Measurements from ENCODE around the gene SPTSSB. TPM values are rescaled to one million over a fixed set of nuclear protein-coding genes. Genes with fewer than 3 reads are reported as not detected.

Gene SPTSSB
- total and polyA plus RNA-seq, 2 experiments from 2014 or later, result 5.0 to 6.9 TPM

- H3K27me3 ChIP-seq, result no peaks in the 10 kb centered on the region
- H3K9me3 ChIP-seq (ENCODE audit: low read depth), result no peaks in the 10 kb centered on the region
- TF ChIP-seq EZH2phosphoT487 (IDR thresholded peaks at IDR 0.05; ENCODE audit: low read depth, severe bottlenecking, unreplicated experiment), result no peak
- TF ChIP-seq EZH2 (IDR thresholded peaks at IDR 0.05; ENCODE audit: borderline replicate concordance), result no peak
- TF ChIP-seq, protein P1, sequence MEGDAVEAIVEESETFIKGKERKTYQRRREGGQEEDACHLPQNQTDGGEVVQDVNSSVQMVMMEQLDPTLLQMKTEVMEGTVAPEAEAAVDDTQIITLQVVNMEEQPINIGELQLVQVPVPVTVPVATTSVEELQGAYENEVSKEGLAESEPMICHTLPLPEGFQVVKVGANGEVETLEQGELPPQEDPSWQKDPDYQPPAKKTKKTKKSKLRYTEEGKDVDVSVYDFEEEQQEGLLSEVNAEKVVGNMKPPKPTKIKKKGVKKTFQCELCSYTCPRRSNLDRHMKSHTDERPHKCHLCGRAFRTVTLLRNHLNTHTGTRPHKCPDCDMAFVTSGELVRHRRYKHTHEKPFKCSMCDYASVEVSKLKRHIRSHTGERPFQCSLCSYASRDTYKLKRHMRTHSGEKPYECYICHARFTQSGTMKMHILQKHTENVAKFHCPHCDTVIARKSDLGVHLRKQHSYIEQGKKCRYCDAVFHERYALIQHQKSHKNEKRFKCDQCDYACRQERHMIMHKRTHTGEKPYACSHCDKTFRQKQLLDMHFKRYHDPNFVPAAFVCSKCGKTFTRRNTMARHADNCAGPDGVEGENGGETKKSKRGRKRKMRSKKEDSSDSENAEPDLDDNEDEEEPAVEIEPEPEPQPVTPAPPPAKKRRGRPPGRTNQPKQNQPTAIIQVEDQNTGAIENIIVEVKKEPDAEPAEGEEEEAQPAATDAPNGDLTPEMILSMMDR (IDR thresholded peaks at IDR 0.05; ENCODE audit: poor library complexity), result no peak
- no peaks in the 10 kb centered on the region for H3K79me2 ChIP-seq
- H3K4me1 ChIP-seq (ENCODE audit: insufficient read depth), result peaks cover 3% of the 10 kb centered on the region
- no peak overlapping the region for H3K4me3 ChIP-seq
- WGBS (ENCODE audit: low lambda C conversion rate, missing lambda C conversion rate), result 14% methylated on average over 1 of the region's 1 CpG
- no peak overlapping the region for H2AFZ ChIP-seq
- H3K27ac ChIP-seq, result peak overlapping the region; percentile 54
- H4K20me1 ChIP-seq (ENCODE audit: insufficient read depth, poor library complexity, severe bottlenecking), result no peaks in the 10 kb centered on the region
- no peaks in the 10 kb centered on the region for H3K9me2 ChIP-seq (replicated peaks; ENCODE audit: insufficient read depth)
- H3K4me2 ChIP-seq, result no peak overlapping the region
- peak; percentile 28 for DNase-seq (ENCODE audit: low spot score)
- no peaks in the 10 kb centered on the region for H3K36me3 ChIP-seq (replicated peaks; ENCODE audit: insufficient read depth, low read depth)
These were observed 44.4 kb upstream of the SPTSSB start for GRCh38 chr3:161415506-161416231.

- WGBS (ENCODE audit: low lambda C conversion rate, missing lambda C conversion rate), result 74% methylated on average over 1 of the region's 1 CpG
- no peak for DNase-seq (ENCODE audit: low spot score)
These were observed 43.6 kb upstream of the SPTSSB start for GRCh38 chr3:161414907-161415306.

GRCh38 chr3:161413855-161414210 is 42.5 kb upstream of the SPTSSB start:
- H3K27ac ChIP-seq, result no peak overlapping the region
- H3K4me1 ChIP-seq (ENCODE audit: insufficient read depth), result peaks cover 3% of the 10 kb centered on the region
- DNase-seq (ENCODE audit: low spot score), result no peak
- H3K79me2 ChIP-seq, result no peaks in the 10 kb centered on the region
- H3K36me3 ChIP-seq (replicated peaks; ENCODE audit: insufficient read depth, low read depth), result no peaks in the 10 kb centered on the region
- no peaks in the 10 kb centered on the region for H3K9me3 ChIP-seq (ENCODE audit: low read depth)
- no peak overlapping the region for H2AFZ ChIP-seq
- TF ChIP-seq EZH2 (IDR thresholded peaks at IDR 0.05; ENCODE audit: borderline replicate concordance) (no peak), EZH2phosphoT487 (IDR thresholded peaks at IDR 0.05; ENCODE audit: low read depth, severe bottlenecking, unreplicated experiment) (no peak)
- TF ChIP-seq, protein P1 (IDR thresholded peaks at IDR 0.05; ENCODE audit: poor library complexity), result no peak
- H3K4me3 ChIP-seq, result no peak overlapping the region
- H4K20me1 ChIP-seq (ENCODE audit: insufficient read depth, poor library complexity, severe bottlenecking), result no peaks in the 10 kb centered on the region
- WGBS (ENCODE audit: low lambda C conversion rate, missing lambda C conversion rate), result 100% methylated on average over 1 of the region's 1 CpG
- H3K27me3 ChIP-seq, result no peaks in the 10 kb centered on the region
- no peak overlapping the region for H3K4me2 ChIP-seq
- no peaks in the 10 kb centered on the region for H3K9me2 ChIP-seq (replicated peaks; ENCODE audit: insufficient read depth)

More at GRCh38 chr3:161414907-161415306, 43.6 kb upstream of the SPTSSB start:
- Histone ChIP-seq H3K79me2 (no peaks in the 10 kb centered on the region), H3K4me1 (ENCODE audit: insufficient read depth) (peaks cover 3% of the 10 kb centered on the region), H3K27me3 (no peaks in the 10 kb centered on the region), H4K20me1 (ENCODE audit: insufficient read depth, poor library complexity, severe bottlenecking) (no peaks in the 10 kb centered on the region), H3K9me2 (replicated peaks; ENCODE audit: insufficient read depth) (no peaks in the 10 kb centered on the region), H3K27ac (no peak overlapping the region), H3K4me2 (no peak overlapping the region), H3K9me3 (ENCODE audit: low read depth) (no peaks in the 10 kb centered on the region), H2AFZ (no peak overlapping the region), H3K36me3 (replicated peaks; ENCODE audit: insufficient read depth, low read depth) (no peaks in the 10 kb centered on the region), H3K4me3 (no peak overlapping the region)
- TF ChIP-seq EZH2phosphoT487 (IDR thresholded peaks at IDR 0.05; ENCODE audit: low read depth, severe bottlenecking, unreplicated experiment), result no peak
- TF ChIP-seq, protein P1 (IDR thresholded peaks at IDR 0.05; ENCODE audit: poor library complexity), result no peak
- TF ChIP-seq EZH2 (IDR thresholded peaks at IDR 0.05; ENCODE audit: borderline replicate concordance), result no peak

Measured in hepatocyte (in vitro differentiated cells).